GM12801 (cell line): ENCODE data around the gene EFHD1.

Source experiments
- TF ChIP-seq, protein P1 (sequence below): IDR thresholded peaks from one replicate; pipeline ENCODE4 v1.5.1; 2011; ENCODE audit warnings: control low read depth; ENCODE audit not compliant: insufficient read length; ENCODE audit errors: extremely low read depth

EFHD1 gene

DNA sequence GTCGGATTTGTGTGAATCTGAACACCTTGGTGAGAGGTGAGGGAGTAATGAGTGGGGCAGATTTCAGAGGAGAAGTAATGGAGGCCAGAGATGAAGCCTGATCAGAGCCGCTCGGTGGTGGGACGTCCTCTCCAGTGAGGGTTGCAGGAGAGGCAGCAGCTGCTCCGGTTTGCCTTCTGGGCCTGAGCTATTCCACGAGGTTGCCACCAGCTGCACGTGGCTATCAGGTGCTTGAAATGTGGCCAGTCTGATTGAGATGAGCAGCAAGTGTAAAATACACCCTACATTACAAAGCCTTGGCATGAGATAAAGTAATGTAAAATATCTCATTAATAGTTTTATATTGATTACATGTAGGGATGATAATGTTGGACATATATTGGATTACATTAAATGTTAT, 10.8 kb upstream of the EFHD1 start:
- TF ChIP-seq, protein P1, sequence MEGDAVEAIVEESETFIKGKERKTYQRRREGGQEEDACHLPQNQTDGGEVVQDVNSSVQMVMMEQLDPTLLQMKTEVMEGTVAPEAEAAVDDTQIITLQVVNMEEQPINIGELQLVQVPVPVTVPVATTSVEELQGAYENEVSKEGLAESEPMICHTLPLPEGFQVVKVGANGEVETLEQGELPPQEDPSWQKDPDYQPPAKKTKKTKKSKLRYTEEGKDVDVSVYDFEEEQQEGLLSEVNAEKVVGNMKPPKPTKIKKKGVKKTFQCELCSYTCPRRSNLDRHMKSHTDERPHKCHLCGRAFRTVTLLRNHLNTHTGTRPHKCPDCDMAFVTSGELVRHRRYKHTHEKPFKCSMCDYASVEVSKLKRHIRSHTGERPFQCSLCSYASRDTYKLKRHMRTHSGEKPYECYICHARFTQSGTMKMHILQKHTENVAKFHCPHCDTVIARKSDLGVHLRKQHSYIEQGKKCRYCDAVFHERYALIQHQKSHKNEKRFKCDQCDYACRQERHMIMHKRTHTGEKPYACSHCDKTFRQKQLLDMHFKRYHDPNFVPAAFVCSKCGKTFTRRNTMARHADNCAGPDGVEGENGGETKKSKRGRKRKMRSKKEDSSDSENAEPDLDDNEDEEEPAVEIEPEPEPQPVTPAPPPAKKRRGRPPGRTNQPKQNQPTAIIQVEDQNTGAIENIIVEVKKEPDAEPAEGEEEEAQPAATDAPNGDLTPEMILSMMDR = no peak

GRCh38 chr2:232623768-232624765, 9.3 kb upstream of the EFHD1 start:
- TF ChIP-seq, protein P1 = no peak

- TF ChIP-seq, protein P1 = no peak
Measured at GRCh38 chr2:232626584-232626983, 6.8 kb upstream of the EFHD1 start.

GRCh38 chr2:232628466-232629128, 4.8 kb upstream of the EFHD1 start:
- TF ChIP-seq, protein P1 = no peak

DNA sequence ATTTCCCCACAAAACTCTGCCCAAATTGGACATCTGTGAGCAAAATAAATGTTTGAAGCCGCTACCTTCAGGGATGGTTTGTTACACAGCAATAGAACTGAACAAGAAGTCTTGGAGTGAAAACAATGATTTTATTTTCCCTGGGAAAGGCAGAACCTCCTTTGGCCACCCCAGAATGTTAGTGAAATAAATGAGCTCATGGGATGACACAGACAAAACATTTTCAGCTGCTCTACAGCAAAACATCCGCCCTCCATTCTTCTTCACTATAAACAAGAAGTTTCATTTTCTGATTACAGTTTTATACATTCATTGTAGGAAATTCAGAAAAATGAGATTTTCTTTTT, 4.3 kb upstream of the EFHD1 start:
- TF ChIP-seq, protein P1 = no peak

- TF ChIP-seq, protein P1 = no peak
Measured at GRCh38 chr2:232632229-232632903, 1.0 kb upstream of the EFHD1 start.

GRCh38 chr2:232632904-232633412, 446 bp upstream of the EFHD1 start:
- TF ChIP-seq, protein P1 = no peak
